ENCODE data around the gene VEGFB.

The VEGFB gene

DNA sequence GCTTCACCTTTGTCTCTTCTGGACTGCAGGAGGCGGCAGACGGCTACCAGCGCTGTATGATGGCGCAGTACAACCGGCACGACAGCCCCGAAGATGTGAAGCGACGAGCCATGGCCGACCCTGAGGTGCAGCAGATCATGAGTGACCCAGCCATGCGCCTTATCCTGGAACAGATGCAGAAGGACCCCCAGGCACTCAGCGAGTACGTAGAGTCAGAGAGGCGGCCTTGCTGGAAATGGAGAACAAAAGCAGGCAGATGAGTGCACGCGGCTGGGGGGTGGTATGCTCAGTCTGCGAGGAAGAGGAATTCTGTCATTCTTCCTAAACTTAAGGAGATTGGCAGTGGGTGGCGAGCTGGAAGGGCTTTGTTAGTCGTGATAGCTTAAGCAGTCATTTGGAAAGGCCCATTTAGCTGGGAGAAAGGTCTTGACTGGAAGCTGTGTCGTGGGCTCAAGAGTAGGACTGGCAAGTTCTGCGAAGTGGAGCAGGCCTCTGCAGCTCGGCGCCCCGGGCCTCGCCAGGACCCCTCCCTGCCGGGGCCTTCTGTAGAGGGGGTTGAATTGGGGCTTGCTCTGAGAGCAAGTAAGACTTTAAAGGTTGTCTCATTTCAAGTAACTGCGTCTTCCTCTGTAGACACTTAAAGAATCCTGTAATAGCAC is 30.8 kb upstream of the VEGFB start:
- H3K9ac ChIP-seq (ENCODE audit: low read depth in 1 of 2, low read length in 2 of 2): no peak overlapping the region
- no peak overlapping the region for H3K4me3 ChIP-seq (ENCODE audit: low read length in 2 of 2)
- H3K36me3 ChIP-seq (ENCODE audit: control insufficient read depth in 2 of 2, insufficient read depth in 2 of 2, low read length in 2 of 2): peaks cover 35 to 44% of the 10 kb centered on the region in 2 donors
- H3K9me3 ChIP-seq (ENCODE audit: control insufficient read depth in 2 of 2, low read length in 2 of 2): no peaks in the 10 kb centered on the region
- peaks cover 24 to 25% of the 10 kb centered on the region in 2 donors for H3K4me1 ChIP-seq (ENCODE audit: control insufficient read depth in 2 of 2, insufficient read depth in 2 of 2, low read length in 2 of 2)
- H3K27ac ChIP-seq (ENCODE audit: low read depth in 2 of 2, low read length in 2 of 2): no peak overlapping the region
- no peaks in the 10 kb centered on the region for H3K27me3 ChIP-seq (ENCODE audit: control insufficient read depth in 2 of 2, insufficient read depth in 2 of 2, low read length in 2 of 2)

DNA sequence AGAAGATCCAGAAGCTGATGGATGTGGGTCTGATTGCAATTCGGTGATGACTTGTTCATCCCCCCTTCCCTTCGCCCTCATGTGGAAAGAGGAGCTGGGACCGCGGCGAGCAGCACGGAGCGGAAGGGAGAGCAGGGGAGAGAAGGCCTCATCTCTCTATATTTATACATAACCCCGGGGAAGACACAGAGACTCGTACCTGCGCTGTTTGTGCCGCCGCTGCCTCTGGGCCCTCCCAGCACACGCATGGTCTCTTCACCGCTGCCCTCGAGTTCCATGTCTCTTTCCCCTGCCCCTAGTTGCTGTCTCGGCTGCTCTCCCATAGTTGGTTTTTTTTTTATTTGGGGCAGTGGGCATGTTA is 30.3 kb upstream of the VEGFB start:
- H3K4me1 ChIP-seq (ENCODE audit: control insufficient read depth in 2 of 2, insufficient read depth in 2 of 2, low read length in 2 of 2): peaks cover 24 to 26% of the 10 kb centered on the region in 2 donors
- H3K9me3 ChIP-seq (ENCODE audit: control insufficient read depth in 2 of 2, low read length in 2 of 2): no peaks in the 10 kb centered on the region
- H3K27me3 ChIP-seq (ENCODE audit: control insufficient read depth in 2 of 2, insufficient read depth in 2 of 2, low read length in 2 of 2): no peaks in the 10 kb centered on the region
- H3K27ac ChIP-seq (ENCODE audit: low read depth in 2 of 2, low read length in 2 of 2): no peak overlapping the region
- no peak overlapping the region for H3K4me3 ChIP-seq (ENCODE audit: low read length in 2 of 2)
- H3K36me3 ChIP-seq (ENCODE audit: control insufficient read depth in 2 of 2, insufficient read depth in 2 of 2, low read length in 2 of 2): peaks cover 34 to 44% of the 10 kb centered on the region in 2 donors
- H3K9ac ChIP-seq (ENCODE audit: low read depth in 1 of 2, low read length in 2 of 2): no peak overlapping the region

DNA sequence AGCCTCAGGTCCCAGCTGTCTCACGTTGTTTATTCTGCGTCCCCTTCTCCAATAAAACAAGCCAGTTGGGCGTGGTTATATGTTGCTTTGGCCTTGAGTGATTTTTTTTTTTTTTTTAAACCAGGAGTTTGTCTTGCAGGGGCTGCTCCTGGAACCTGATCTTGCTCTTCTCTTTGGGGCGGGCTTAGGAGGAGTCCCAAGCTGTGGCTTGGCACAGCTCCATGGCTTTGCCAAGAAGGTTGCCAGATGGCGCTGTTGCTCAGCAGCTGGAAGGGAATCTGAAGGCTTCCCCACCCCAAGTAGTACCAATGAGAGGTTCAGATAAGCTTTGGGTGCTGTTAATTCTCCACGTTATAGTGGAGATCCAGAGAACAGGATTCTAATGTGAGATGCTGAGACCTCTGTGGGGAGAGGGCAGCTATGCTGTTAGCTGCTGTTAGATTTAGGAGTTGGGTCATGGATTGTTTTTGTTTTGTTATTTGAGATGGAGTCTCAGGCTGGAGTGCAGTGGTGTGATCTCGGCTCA is 29.9 kb upstream of the VEGFB start:
- peaks cover 34 to 44% of the 10 kb centered on the region in 2 donors for H3K36me3 ChIP-seq (ENCODE audit: control insufficient read depth in 2 of 2, insufficient read depth in 2 of 2, low read length in 2 of 2)
- H3K9me3 ChIP-seq (ENCODE audit: control insufficient read depth in 2 of 2, low read length in 2 of 2): no peaks in the 10 kb centered on the region
- peak overlapping the region in 1 of 2 donors; percentile 47 for H3K9ac ChIP-seq (ENCODE audit: low read depth in 1 of 2, low read length in 2 of 2)
- H3K27ac ChIP-seq (ENCODE audit: low read depth in 2 of 2, low read length in 2 of 2): peak overlapping the region in 1 of 2 donors; percentile 23
- peak overlapping the region in 1 of 2 donors; percentile 13 for H3K4me3 ChIP-seq (ENCODE audit: low read length in 2 of 2)
- peaks cover 24 to 26% of the 10 kb centered on the region in 2 donors for H3K4me1 ChIP-seq (ENCODE audit: control insufficient read depth in 2 of 2, insufficient read depth in 2 of 2, low read length in 2 of 2)
- no peaks in the 10 kb centered on the region for H3K27me3 ChIP-seq (ENCODE audit: control insufficient read depth in 2 of 2, insufficient read depth in 2 of 2, low read length in 2 of 2)

DNA sequence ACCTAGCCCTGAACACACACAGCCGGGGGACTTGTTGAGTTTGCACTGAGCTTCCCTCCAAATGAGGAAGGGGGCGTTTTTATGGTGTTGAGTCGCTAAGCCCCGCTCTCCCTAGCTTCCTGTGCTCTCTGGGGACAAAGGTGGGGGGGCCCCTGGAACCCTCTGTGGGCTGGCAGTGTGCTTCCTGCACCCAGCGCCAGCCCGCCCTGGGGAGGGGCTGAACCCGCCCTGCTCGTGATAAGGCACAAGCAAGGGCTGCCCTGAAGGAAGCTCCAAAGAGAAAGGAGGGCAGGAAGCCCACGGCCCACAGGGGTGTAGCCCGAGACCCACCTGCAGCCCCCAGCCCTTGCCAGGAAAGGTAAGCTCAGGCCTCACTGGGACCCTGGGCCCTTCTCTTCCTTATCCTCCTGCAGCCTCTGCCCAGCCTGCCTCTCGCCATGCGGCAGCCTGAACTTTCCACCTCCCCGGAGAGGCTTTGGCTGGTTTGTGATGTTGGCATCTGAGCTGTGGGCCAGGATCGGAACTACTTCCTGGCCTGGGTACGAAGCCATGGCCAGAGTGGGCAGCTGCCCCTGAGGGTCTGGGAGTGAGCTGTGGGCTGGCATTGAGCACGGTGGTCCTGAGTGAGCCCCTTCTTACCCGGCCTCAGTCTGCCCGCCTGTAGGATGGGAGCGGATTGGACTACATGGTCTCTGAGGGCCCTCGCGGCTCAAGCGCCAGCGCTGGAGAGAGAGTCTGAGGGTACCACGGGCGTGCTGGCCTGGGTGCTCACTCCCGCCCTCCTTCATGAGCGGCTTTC is 27.7 kb upstream of the VEGFB start, which contains the start of gene FERMT3:
Gene FERMT3, plus strand, starts transcription at position 265 of the 799 bp plus-strand sequence. CDS start 644 bp downstream, outside the sequence.
- no peaks in the 10 kb centered on the region for H3K9me3 ChIP-seq (ENCODE audit: control insufficient read depth in 2 of 2, low read length in 2 of 2)
- no peaks in the 10 kb centered on the region for H3K27me3 ChIP-seq (ENCODE audit: control insufficient read depth in 2 of 2, insufficient read depth in 2 of 2, low read length in 2 of 2)
- peak within 1 kb of the TSS; percentile 85 to 92 for H3K9ac ChIP-seq (ENCODE audit: low read depth in 1 of 2, low read length in 2 of 2)
- peak within 1 kb of the TSS; percentile 74 to 93 for H3K27ac ChIP-seq (ENCODE audit: low read depth in 2 of 2, low read length in 2 of 2)
- peaks cover 22 to 29% of the 10 kb centered on the region in 2 donors for H3K36me3 ChIP-seq (ENCODE audit: control insufficient read depth in 2 of 2, insufficient read depth in 2 of 2, low read length in 2 of 2)
- H3K4me1 ChIP-seq (ENCODE audit: control insufficient read depth in 2 of 2, insufficient read depth in 2 of 2, low read length in 2 of 2): peaks cover 24 to 26% of the 10 kb centered on the region in 2 donors
- H3K4me3 ChIP-seq (ENCODE audit: low read length in 2 of 2): peak within 1 kb of the TSS; percentile 68 to 78

DNA sequence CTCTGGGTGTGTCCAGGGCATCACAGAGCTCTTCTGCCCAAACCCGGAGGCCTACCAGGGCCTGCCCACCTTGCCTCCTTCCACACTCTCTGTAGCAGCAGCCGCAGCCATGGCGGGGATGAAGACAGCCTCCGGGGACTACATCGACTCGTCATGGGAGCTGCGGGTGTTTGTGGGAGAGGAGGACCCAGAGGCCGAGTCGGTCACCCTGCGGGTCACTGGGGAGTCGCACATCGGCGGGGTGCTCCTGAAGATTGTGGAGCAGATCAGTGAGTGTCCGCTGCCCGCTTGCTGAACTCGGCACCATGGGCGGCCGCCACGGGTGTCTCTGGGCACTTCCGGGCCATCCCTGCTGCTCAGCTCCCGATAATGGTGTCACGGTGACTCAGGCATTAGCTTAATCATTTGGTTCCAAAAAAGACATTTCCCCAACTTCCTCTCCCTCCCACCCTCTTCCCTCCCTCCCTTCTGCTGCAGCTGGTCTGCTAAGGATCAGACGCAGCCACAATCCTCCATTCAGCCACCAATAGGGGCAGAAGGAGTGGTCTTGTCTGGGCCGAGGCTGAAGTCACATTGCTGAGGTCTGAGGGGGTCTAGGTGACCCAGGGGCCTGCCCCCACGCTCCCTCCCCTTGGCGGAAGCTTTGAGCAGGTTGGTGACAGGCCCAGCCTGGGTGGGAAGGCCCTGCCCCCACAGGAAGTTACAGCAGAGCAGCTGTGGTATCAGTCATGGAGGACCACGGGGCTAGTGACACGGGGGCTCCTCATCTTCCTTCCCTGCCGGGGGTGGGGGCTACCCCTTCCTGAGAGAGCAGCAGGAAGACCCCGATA is 26.9 kb upstream of the VEGFB start:
- peaks cover 17 to 30% of the 10 kb centered on the region in 2 donors for H3K36me3 ChIP-seq (ENCODE audit: control insufficient read depth in 2 of 2, insufficient read depth in 2 of 2, low read length in 2 of 2)

DNA sequence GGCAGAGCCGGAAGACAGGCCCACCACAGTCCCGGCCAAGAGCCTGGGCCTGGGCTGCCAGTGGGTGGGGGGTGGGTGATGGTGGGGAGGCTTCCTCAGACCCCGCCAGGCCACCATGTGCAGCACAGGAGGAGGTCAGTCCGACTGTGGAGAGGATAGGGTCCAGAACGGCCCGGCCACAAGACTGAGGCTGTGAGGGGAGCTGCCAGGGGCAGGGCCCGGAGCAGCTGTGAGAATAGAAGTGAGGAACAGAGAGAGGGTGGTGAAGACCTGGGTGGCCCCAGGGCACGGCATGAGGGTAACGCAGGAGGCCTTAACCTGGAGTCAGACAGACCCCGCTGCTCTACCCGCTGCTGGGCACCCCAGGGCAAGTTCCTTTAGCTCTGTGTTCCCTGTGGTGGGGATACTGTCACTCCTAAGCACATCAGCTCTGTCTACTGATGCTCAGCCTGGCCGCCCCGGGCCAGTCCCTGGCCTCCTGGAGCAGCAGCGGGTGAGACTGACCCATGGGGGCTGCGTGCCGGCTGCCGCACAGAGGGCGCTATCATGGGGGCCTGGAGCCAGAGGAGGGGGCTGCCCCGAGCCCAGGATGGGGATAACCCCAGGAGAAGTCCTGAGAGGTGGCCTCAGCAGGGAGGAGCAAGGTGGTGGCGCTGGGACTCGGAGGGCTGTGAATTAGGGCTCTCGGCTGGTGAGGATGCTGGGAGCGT is 26.1 kb upstream of the VEGFB start:
- H3K27ac ChIP-seq (ENCODE audit: low read depth in 2 of 2, low read length in 2 of 2): peak overlapping the region; percentile 74 to 93
- no peaks in the 10 kb centered on the region for H3K9me3 ChIP-seq (ENCODE audit: control insufficient read depth in 2 of 2, low read length in 2 of 2)
- peak overlapping the region; percentile 68 to 78 for H3K4me3 ChIP-seq (ENCODE audit: low read length in 2 of 2)
- peak overlapping the region; percentile 85 to 92 for H3K9ac ChIP-seq (ENCODE audit: low read depth in 1 of 2, low read length in 2 of 2)
- no peaks in the 10 kb centered on the region for H3K27me3 ChIP-seq (ENCODE audit: control insufficient read depth in 2 of 2, insufficient read depth in 2 of 2, low read length in 2 of 2)
- peaks cover 24 to 26% of the 10 kb centered on the region in 2 donors for H3K4me1 ChIP-seq (ENCODE audit: control insufficient read depth in 2 of 2, insufficient read depth in 2 of 2, low read length in 2 of 2)
- peaks cover 9 to 23% of the 10 kb centered on the region in 2 donors for H3K36me3 ChIP-seq (ENCODE audit: control insufficient read depth in 2 of 2, insufficient read depth in 2 of 2, low read length in 2 of 2)

More for the DNA sequence above, 26.9 kb upstream of the VEGFB start:
- peak overlapping the region; percentile 68 to 78 for H3K4me3 ChIP-seq (ENCODE audit: low read length in 2 of 2)
- peak overlapping the region; percentile 85 to 92 for H3K9ac ChIP-seq (ENCODE audit: low read depth in 1 of 2, low read length in 2 of 2)
- peak overlapping the region; percentile 74 to 93 for H3K27ac ChIP-seq (ENCODE audit: low read depth in 2 of 2, low read length in 2 of 2)
- H3K9me3 ChIP-seq (ENCODE audit: control insufficient read depth in 2 of 2, low read length in 2 of 2): no peaks in the 10 kb centered on the region
- peaks cover 24 to 26% of the 10 kb centered on the region in 2 donors for H3K4me1 ChIP-seq (ENCODE audit: control insufficient read depth in 2 of 2, insufficient read depth in 2 of 2, low read length in 2 of 2)
- H3K27me3 ChIP-seq (ENCODE audit: control insufficient read depth in 2 of 2, insufficient read depth in 2 of 2, low read length in 2 of 2): no peaks in the 10 kb centered on the region

DNA sequence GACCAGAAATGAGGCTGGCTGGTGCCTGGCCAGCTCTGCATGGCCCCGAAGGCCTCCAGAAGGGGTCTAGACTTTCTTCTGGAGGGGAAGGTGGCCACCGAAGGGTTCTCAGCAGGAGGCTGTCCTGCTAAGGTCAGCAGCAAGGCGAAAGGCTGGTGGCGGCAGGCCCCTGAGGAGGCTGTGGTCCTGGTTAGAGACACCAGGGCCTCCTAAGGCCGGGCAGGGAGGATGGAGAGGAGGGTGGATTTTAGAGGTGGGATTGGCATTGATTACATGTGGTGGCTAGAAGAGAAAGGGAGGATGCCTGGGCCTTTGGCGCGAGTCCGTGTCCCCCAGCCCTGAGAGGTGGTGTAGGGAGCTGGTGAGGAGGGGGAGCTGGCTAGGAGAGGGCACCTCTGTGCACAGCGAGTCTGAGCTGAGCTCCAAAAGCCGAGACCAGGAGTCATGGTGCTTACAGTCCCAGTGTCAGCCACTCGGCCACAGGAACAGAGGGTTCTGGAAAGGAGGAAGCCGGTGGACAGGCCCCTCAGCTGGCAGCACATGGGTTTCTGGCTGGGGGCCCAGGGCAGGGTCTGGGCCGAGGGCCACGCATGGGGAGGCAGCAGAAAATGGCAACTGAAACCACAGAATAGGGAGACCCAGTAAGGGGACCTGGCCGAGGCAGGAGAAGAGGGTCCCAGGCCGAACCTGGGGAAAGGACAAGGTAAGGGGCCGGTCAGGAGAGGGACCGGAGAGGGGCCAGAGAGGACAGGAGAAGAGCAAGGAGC is 25.4 kb upstream of the VEGFB start:
- Histone ChIP-seq H3K27ac (ENCODE audit: low read depth in 2 of 2, low read length in 2 of 2) (no peak overlapping the region), H3K36me3 (ENCODE audit: control insufficient read depth in 2 of 2, insufficient read depth in 2 of 2, low read length in 2 of 2) (peaks cover 2 to 15% of the 10 kb centered on the region in 2 donors), H3K4me3 (ENCODE audit: low read length in 2 of 2) (no peak overlapping the region), H3K4me1 (ENCODE audit: control insufficient read depth in 2 of 2, insufficient read depth in 2 of 2, low read length in 2 of 2) (peaks cover 24 to 26% of the 10 kb centered on the region in 2 donors), H3K9ac (ENCODE audit: low read depth in 1 of 2, low read length in 2 of 2) (no peak overlapping the region), H3K27me3 (ENCODE audit: control insufficient read depth in 2 of 2, insufficient read depth in 2 of 2, low read length in 2 of 2) (no peaks in the 10 kb centered on the region), H3K9me3 (ENCODE audit: control insufficient read depth in 2 of 2, low read length in 2 of 2) (no peaks in the 10 kb centered on the region)

DNA sequence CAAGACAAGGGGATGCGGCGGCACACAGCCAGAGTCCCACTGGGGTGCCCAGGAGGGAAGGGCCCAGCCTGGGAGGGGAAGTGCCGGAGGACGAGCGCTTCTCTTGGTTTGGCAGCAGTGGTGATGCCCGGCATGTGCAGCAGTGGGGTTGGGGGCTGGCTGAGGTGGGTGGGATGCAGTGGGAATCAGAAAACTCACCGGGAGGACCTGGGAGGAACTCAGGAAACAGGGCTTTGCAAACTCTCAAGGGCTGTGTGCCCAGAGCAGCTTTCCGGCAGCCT is 24.9 kb upstream of the VEGFB start:
- Histone ChIP-seq H3K4me1 (ENCODE audit: control insufficient read depth in 2 of 2, insufficient read depth in 2 of 2, low read length in 2 of 2) (peaks cover 24 to 26% of the 10 kb centered on the region in 2 donors), H3K27ac (ENCODE audit: low read depth in 2 of 2, low read length in 2 of 2) (no peak overlapping the region), H3K4me3 (ENCODE audit: low read length in 2 of 2) (no peak overlapping the region), H3K36me3 (ENCODE audit: control insufficient read depth in 2 of 2, insufficient read depth in 2 of 2, low read length in 2 of 2) (peaks cover 0 to 11% of the 10 kb centered on the region in 2 donors), H3K9me3 (ENCODE audit: control insufficient read depth in 2 of 2, low read length in 2 of 2) (no peaks in the 10 kb centered on the region), H3K27me3 (ENCODE audit: control insufficient read depth in 2 of 2, insufficient read depth in 2 of 2, low read length in 2 of 2) (no peaks in the 10 kb centered on the region), H3K9ac (ENCODE audit: low read depth in 1 of 2, low read length in 2 of 2) (no peak overlapping the region)

All from mucosa of rectum (tissue), 2 donors.